ENCODE measurements around the gene FGG. TPM values are rescaled to one million over a fixed set of nuclear protein-coding genes. Genes with fewer than 3 reads are reported as not detected.

The FGG gene
- total and polyA plus RNA-seq, 2 of the 13 experiments (the other 11 are each of a cell fraction or from before 2014, with no cell fraction given): 1,037 to 2,423 TPM

DNA sequence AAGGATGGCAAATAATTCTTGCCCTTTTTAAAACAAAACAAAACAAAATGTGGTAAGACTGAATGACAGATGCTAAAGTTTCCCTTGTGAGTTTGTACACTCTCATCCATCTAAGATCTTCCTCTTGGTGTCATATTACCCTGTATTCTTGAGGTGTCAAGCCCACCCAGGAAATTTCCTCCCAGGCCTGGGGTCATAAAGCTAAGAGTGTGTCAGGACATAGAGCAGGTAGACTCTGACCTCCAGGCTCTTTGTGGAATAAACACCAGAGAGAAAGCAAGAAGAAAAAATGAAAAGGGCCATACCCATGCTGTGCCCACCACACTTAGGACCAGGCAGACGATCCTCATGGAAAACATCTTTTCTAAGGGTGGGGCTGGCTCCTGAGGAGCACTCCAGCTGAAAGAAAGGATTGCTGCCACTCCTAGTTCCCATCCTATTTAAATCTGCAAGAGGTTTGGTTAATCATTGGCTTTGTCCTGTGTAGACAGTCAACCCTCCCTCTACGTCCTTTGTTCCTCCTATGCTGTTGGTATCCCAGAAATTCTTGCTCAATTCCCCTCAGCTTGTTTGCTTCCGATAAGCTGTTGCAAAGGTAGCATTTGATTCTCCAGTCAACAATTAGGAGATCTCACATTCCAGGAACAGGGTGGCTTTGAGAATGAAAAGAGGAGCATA is 22.0 kb downstream of the FGG start, which contains the start of gene FGA (continued):
- peak; percentile 93 for TF ChIP-seq ZNF263 (CRISPR knock-in tag; IDR thresholded peaks at IDR 0.05)
- TF ChIP-seq, protein P1, sequence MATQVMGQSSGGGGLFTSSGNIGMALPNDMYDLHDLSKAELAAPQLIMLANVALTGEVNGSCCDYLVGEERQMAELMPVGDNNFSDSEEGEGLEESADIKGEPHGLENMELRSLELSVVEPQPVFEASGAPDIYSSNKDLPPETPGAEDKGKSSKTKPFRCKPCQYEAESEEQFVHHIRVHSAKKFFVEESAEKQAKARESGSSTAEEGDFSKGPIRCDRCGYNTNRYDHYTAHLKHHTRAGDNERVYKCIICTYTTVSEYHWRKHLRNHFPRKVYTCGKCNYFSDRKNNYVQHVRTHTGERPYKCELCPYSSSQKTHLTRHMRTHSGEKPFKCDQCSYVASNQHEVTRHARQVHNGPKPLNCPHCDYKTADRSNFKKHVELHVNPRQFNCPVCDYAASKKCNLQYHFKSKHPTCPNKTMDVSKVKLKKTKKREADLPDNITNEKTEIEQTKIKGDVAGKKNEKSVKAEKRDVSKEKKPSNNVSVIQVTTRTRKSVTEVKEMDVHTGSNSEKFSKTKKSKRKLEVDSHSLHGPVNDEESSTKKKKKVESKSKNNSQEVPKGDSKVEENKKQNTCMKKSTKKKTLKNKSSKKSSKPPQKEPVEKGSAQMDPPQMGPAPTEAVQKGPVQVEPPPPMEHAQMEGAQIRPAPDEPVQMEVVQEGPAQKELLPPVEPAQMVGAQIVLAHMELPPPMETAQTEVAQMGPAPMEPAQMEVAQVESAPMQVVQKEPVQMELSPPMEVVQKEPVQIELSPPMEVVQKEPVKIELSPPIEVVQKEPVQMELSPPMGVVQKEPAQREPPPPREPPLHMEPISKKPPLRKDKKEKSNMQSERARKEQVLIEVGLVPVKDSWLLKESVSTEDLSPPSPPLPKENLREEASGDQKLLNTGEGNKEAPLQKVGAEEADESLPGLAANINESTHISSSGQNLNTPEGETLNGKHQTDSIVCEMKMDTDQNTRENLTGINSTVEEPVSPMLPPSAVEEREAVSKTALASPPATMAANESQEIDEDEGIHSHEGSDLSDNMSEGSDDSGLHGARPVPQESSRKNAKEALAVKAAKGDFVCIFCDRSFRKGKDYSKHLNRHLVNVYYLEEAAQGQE (IDR thresholded peaks at IDR 0.05; ENCODE audit: borderline replicate concordance in 1 of 2, low read depth in 1 of 2, low read length in 2 of 2): peak in 1 of 2 experiments; percentile 77; a peak in 2 of 4 replicates
- 0 out of 2 replicates have a peak, but pooled peaks have one; percentile 13 for TF ChIP-seq TEAD2 (CRISPR knock-in tag; IDR thresholded peaks at IDR 0.05)
- TF ChIP-seq AGO2 (optimal IDR thresholded peaks at IDR 0.05; ENCODE audit: low read depth, low read length): peak; percentile 7
- peak; percentile 98 for TF ChIP-seq ERF (CRISPR knock-in tag; IDR thresholded peaks at IDR 0.05)
- peak; percentile 94 for TF ChIP-seq KAT7 (CRISPR knock-in tag; IDR thresholded peaks at IDR 0.05; ENCODE audit: borderline replicate concordance)
- TF ChIP-seq, protein P2, sequence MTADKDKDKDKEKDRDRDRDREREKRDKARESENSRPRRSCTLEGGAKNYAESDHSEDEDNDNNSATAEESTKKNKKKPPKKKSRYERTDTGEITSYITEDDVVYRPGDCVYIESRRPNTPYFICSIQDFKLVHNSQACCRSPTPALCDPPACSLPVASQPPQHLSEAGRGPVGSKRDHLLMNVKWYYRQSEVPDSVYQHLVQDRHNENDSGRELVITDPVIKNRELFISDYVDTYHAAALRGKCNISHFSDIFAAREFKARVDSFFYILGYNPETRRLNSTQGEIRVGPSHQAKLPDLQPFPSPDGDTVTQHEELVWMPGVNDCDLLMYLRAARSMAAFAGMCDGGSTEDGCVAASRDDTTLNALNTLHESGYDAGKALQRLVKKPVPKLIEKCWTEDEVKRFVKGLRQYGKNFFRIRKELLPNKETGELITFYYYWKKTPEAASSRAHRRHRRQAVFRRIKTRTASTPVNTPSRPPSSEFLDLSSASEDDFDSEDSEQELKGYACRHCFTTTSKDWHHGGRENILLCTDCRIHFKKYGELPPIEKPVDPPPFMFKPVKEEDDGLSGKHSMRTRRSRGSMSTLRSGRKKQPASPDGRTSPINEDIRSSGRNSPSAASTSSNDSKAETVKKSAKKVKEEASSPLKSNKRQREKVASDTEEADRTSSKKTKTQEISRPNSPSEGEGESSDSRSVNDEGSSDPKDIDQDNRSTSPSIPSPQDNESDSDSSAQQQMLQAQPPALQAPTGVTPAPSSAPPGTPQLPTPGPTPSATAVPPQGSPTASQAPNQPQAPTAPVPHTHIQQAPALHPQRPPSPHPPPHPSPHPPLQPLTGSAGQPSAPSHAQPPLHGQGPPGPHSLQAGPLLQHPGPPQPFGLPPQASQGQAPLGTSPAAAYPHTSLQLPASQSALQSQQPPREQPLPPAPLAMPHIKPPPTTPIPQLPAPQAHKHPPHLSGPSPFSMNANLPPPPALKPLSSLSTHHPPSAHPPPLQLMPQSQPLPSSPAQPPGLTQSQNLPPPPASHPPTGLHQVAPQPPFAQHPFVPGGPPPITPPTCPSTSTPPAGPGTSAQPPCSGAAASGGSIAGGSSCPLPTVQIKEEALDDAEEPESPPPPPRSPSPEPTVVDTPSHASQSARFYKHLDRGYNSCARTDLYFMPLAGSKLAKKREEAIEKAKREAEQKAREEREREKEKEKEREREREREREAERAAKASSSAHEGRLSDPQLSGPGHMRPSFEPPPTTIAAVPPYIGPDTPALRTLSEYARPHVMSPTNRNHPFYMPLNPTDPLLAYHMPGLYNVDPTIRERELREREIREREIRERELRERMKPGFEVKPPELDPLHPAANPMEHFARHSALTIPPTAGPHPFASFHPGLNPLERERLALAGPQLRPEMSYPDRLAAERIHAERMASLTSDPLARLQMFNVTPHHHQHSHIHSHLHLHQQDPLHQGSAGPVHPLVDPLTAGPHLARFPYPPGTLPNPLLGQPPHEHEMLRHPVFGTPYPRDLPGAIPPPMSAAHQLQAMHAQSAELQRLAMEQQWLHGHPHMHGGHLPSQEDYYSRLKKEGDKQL (CRISPR knock-in tag; IDR thresholded peaks at IDR 0.05; ENCODE audit: low read depth): peak; percentile 98
- TF ChIP-seq SMYD3 (CRISPR knock-in tag; IDR thresholded peaks at IDR 0.05): no peak
- TF ChIP-seq, protein P3, sequence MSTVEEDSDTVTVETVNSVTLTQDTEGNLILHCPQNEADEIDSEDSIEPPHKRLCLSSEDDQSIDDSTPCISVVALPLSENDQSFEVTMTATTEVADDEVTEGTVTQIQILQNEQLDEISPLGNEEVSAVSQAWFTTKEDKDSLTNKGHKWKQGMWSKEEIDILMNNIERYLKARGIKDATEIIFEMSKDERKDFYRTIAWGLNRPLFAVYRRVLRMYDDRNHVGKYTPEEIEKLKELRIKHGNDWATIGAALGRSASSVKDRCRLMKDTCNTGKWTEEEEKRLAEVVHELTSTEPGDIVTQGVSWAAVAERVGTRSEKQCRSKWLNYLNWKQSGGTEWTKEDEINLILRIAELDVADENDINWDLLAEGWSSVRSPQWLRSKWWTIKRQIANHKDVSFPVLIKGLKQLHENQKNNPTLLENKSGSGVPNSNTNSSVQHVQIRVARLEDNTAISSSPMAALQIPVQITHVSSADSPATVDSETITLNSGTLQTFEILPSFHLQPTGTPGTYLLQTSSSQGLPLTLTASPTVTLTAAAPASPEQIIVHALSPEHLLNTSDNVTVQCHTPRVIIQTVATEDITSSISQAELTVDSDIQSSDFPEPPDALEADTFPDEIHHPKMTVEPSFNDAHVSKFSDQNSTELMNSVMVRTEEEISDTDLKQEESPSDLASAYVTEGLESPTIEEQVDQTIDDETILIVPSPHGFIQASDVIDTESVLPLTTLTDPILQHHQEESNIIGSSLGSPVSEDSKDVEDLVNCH (CRISPR knock-in tag; IDR thresholded peaks at IDR 0.05): no peak
- no peak for TF ChIP-seq SUZ12 (IDR thresholded peaks at IDR 0.05; ENCODE audit: low read depth, low read length)
- TF ChIP-seq SSRP1 (CRISPR knock-in tag; IDR thresholded peaks at IDR 0.05): peak; percentile 64; the same call in 1 of the 2 replicates

Measured in HepG2 (cell line).